Peyer's patch (tissue), 4 donors: Measurements from ENCODE around the gene CLTB. TPM values are rescaled to one million over a fixed set of nuclear protein-coding genes. Genes with fewer than 3 reads are reported as not detected.
A peak's percentile ranks its signal among the peaks of the same experiment; 100 is the strongest.

Experiments used
- DNase-seq, 3 donors: peaks; one replicate each; pipeline ENCODE4 v3.0.0-alpha.2; 2017 to 2019
- H3K27ac ChIP-seq, 4 donors: fragments of 200-600 bp; sonication (generic); one replicate each; pipeline ENCODE4 v1.5.1; 2016 to 2019
- H3K27me3 ChIP-seq, 2 donors: fragments of 200-600 bp; sonication (generic); one replicate each; pipeline ENCODE4 v1.5.1; 2019
- H3K36me3 ChIP-seq, 3 donors: fragments of 200-600 bp; sonication (generic); one replicate each; pipeline ENCODE4 v1.5.1; 2016 to 2019
- H3K4me1 ChIP-seq, 4 donors: fragments of 200-600 bp; sonication (generic); one replicate each; pipeline ENCODE4 v1.5.1; 2016 to 2019
- H3K4me3 ChIP-seq, 4 donors: fragments of 200-600 bp; sonication (generic); 1 replicate in 3 of 4; 2 replicates in 1 of 4; pipeline ENCODE4 v1.5.1; 2016 to 2019; ENCODE audit warnings: mild to moderate bottlenecking in 1 of 4
- H3K9me3 ChIP-seq, 4 donors: fragments of 200-600 bp; sonication (generic); one replicate each; pipeline ENCODE4 v1.5.1; 2016 to 2019; ENCODE audit warnings: mild to moderate bottlenecking in 1 of 4
- CTCF ChIP-seq, 6 experiments: fragments of 450-650 bp in 4 of 6; fragments of 200-600 bp in 2 of 6; sonication (generic) in 1 of 6; IDR thresholded peaks; one replicate each; pipeline ENCODE4 v1.5.1; 2017 to 2019; ENCODE audit warnings: antibody characterized with exemption in 6 of 6, mild to moderate bottlenecking in 3 of 6, moderate library complexity in 1 of 6
- POLR2A ChIP-seq, 2 donors: fragments of 450-650 bp; IDR thresholded peaks; one replicate each; pipeline ENCODE4 v1.5.1; 2017; ENCODE audit warnings: antibody characterized with exemption in 2 of 2, mild to moderate bottlenecking in 2 of 2, moderate library complexity in 2 of 2
- total RNA-seq, 4 donors: library from RNA; depleted of rRNA; stranded (reverse); fragments of >200 nt; gene quantifications; one replicate each; pipeline ENCODE4 v1.1.0, GENCODE V29; 2016

The CLTB gene
- total RNA-seq, 4 donors from 2014 or later = 87.5 to 211 (median 196) TPM

DNA sequence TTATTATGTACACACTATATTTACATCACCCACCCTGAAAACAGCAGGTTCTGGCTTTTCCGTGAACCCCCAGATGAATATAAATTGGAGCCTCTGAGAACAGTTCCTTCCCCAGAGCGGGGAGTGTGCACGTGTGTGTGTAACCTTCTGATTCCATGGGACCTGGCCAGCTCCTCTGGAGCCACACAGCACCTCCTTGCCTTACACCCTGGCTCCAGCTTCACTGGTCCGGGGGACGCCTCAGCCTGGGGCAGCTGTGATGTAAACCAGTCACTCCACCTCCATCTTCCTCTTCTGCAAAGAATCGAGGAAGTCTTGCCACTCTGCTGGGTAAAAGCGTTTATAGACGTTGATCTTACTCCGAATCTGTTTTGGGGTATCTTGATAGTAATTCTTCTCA is 32.4 kb downstream of the CLTB start:
- TF ChIP-seq POLR2A (IDR thresholded peaks at IDR 0.05) = no peak
- TF ChIP-seq CTCF (IDR thresholded peaks at IDR 0.05) = no peak
- Histone ChIP-seq H3K4me1 (peaks cover 0 to 16% (median 4%) of the 10 kb centered on the region in 4 donors), H3K27ac (no peak overlapping the region), H3K9me3 (no peaks in the 10 kb centered on the region), H3K36me3 (peaks cover 0 to 45% (median 0%) of the 10 kb centered on the region in 3 donors), H3K4me3 (no peak overlapping the region), H3K27me3 (no peaks in the 10 kb centered on the region)
- DNase-seq = peak in 1 of 3 donors; percentile 16

DNA sequence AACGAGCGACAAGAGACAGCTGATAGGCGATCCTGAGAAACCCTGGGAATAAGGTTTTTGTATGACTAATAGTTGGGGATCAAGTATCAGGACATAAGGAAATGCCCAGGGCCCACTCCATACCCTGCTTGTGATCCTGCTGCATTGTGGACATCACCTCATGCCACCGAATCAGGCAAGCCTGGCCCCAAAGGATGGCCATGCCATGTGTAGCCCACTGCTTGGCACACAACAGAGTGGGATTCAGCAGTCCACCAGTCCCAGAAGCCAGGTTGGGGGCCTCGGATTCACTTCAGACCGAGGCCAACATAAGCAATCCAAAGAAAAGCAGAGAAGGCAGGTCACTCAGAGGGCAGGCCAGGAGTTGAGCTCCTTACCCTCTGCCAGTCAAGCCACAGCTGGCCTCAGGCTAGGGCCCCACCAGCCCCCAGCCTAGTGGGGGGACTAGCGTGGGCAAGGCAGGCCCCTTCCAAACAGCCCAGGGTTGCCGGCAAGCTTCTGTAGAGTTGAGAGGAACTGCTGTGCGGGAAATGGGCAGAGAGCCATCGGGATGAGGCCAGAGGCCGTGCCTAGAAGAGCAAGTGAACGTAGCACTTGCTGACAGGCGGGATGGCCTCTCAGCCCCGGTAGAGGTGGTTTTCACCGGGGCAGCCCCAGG is 33.0 kb downstream of the CLTB start:
- peak in 1 of 3 donors; percentile 18 for DNase-seq
- no peaks in the 10 kb centered on the region for H3K9me3 ChIP-seq

GRCh38 chr5:176382721-176383120 is 33.6 kb downstream of the CLTB start:
- DNase-seq = peak in 1 of 3 donors; percentile 7
- Histone ChIP-seq H3K9me3 (no peaks in the 10 kb centered on the region), H3K4me3 (no peak overlapping the region), H3K27me3 (no peaks in the 10 kb centered on the region), H3K4me1 (peaks cover 0 to 15% (median 4%) of the 10 kb centered on the region in 4 donors), H3K27ac (no peak overlapping the region), H3K36me3 (peaks cover 0 to 45% (median 0%) of the 10 kb centered on the region in 3 donors)
- TF ChIP-seq POLR2A (IDR thresholded peaks at IDR 0.05) (no peak), CTCF (IDR thresholded peaks at IDR 0.05) (no peak)

More for the DNA sequence above, 33.0 kb downstream of the CLTB start:
- H3K27ac ChIP-seq = no peak overlapping the region
- no peaks in the 10 kb centered on the region for H3K27me3 ChIP-seq
- H3K36me3 ChIP-seq = peaks cover 0 to 45% (median 0%) of the 10 kb centered on the region in 3 donors
- no peak overlapping the region for H3K4me3 ChIP-seq
- H3K4me1 ChIP-seq = peaks cover 0 to 16% (median 4%) of the 10 kb centered on the region in 4 donors
- TF ChIP-seq CTCF (IDR thresholded peaks at IDR 0.05) = no peak
- no peak for TF ChIP-seq POLR2A (IDR thresholded peaks at IDR 0.05)

GRCh38 chr5:176381979-176382378 is 34.4 kb downstream of the CLTB start:
- Histone ChIP-seq H3K27me3 (no peaks in the 10 kb centered on the region), H3K27ac (peak overlapping the region in 1 of 4 donors; percentile 6), H3K4me1 (peaks cover 0 to 8% (median under 1%) of the 10 kb centered on the region in 4 donors), H3K4me3 (no peak overlapping the region), H3K36me3 (peaks cover 0 to 45% (median 0%) of the 10 kb centered on the region in 3 donors), H3K9me3 (no peaks in the 10 kb centered on the region)
- no peak for DNase-seq
- no peak for TF ChIP-seq CTCF (IDR thresholded peaks at IDR 0.05)
- no peak for TF ChIP-seq POLR2A (IDR thresholded peaks at IDR 0.05)

DNA sequence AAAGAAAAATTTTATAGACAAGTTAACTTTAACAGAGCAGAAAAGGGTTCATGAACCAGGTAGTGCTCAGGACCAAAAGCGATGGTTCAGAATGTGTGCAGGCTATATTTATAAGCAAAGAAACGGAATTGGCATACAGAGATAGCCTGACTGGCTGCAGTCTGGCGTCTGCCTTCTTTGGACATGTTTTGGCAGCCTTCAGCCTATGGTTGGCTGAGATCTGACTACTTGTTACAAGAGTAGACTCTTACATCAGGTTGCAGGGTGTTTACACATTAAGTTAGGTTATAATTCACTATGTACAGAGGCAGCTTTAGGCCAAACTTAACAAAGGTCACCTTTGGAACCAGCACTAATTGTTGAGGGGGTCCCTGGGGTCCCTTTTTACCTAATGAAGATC is 34.9 kb downstream of the CLTB start:
- no peak for DNase-seq
- TF ChIP-seq CTCF (IDR thresholded peaks at IDR 0.05) = no peak
- no peak for TF ChIP-seq POLR2A (IDR thresholded peaks at IDR 0.05)
- Histone ChIP-seq H3K27me3 (no peaks in the 10 kb centered on the region), H3K4me3 (no peak overlapping the region), H3K27ac (peak overlapping the region in 1 of 4 donors; percentile 6), H3K4me1 (peaks cover 0 to 2% (median 0%) of the 10 kb centered on the region in 4 donors), H3K36me3 (peaks cover 0 to 45% (median 0%) of the 10 kb centered on the region in 3 donors), H3K9me3 (no peaks in the 10 kb centered on the region)
